Transverse colon (tissue), 4 donors: ENCODE measurements around the gene F10. TPM values are rescaled to one million over a fixed set of nuclear protein-coding genes. Genes with fewer than 3 reads are reported as not detected.

Experiments used
- DNase-seq: peaks from one replicate; pipeline ENCODE4 v3.0.0-alpha.2; 2019
- H3K27ac ChIP-seq, 4 donors: fragments of 200-600 bp; sonication (generic); 2 replicates each; pipeline ENCODE4 v1.5.1; 2016 to 2018; ENCODE audit warnings: inconsistent platforms in 4 of 4
- H3K27me3 ChIP-seq: fragments of 200-600 bp; sonication (generic); 2 replicates; pipeline ENCODE4 v1.5.1; 2017; ENCODE audit warnings: inconsistent platforms
- H3K36me3 ChIP-seq, 4 donors: fragments of 200-600 bp; sonication (generic); 2 replicates each; pipeline ENCODE4 v1.5.1; 2017 to 2019; ENCODE audit warnings: inconsistent platforms in 4 of 4
- H3K4me1 ChIP-seq, 4 donors: fragments of 200-600 bp; sonication (generic); 2 replicates each; pipeline ENCODE4 v1.5.1; 2017 to 2020; ENCODE audit warnings: inconsistent platforms in 4 of 4
- H3K4me3 ChIP-seq, 4 donors: fragments of 200-600 bp; sonication (generic); 1 replicate in 1 of 4; 2 replicates in 3 of 4; pipeline versions ENCODE4 v1.5.1 to v1.6.1; 2017 to 2019; ENCODE audit warnings: inconsistent platforms in 4 of 4
- H3K9me3 ChIP-seq, 2 donors: fragments of 200-600 bp; sonication (generic); 2 replicates each; pipeline ENCODE4 v1.5.1; 2017 to 2019; ENCODE audit warnings: inconsistent platforms in 2 of 2
- EP300 ChIP-seq: sonication (generic); formaldehyde crosslinking; IDR thresholded peaks from one replicate; pipeline ENCODE4 v1.6.1; 2017; ENCODE audit warnings: antibody characterized with exemption, low read depth
- POLR2A ChIP-seq: fragments of 450-650 bp; IDR thresholded peaks from one replicate; pipeline ENCODE4 v1.6.1; 2016; ENCODE audit warnings: antibody characterized with exemption, mild to moderate bottlenecking, moderate library complexity
- POLR2AphosphoS5 ChIP-seq, 3 donors: sonication (generic); formaldehyde crosslinking; IDR thresholded peaks; one replicate each; pipeline ENCODE4 v1.6.1; 2016; ENCODE audit warnings: antibody characterized with exemption in 3 of 3
- WGBS, 2 donors: methylation state at CpG; one replicate each; pipeline ENCODE4 v1.1.5; 2018; ENCODE audit warnings: low coverage in 1 of 2; 5-methylcytosine and 5-hydroxymethylcytosine counted together
- in situ Hi-C, 4 donors: fragments of 200-750 bp; cut with MboI; loops; one replicate each; pipeline versions ENCODE4 v1.15.0 to v1.15.1; 2017; ENCODE audit warnings: low sequenced_read_pairs in 3 of 4, low pct_ligation_motif_present in 1 of 4, low pct_unique_long_range_greater_than_20kb in 1 of 4
- intact Hi-C: fragments of 100-400 bp; cut with DNase I; formaldehyde crosslinking; loops from one replicate; pipeline ENCODE4 v1.15.1; 2023; ENCODE audit warnings: low total_unique reads
- total RNA-seq, 4 donors: library from RNA; depleted of rRNA; stranded (reverse); fragments of >200 nt; gene quantifications; one replicate each; pipeline ENCODE4 v1.1.0, GENCODE V29; 2016
- TF ChIP-seq, protein P1 (sequence below), 5 experiments: fragments of 200-600 bp in 3 of 5; fragments of 450-650 bp in 2 of 5; sonication (generic) in 3 of 5; IDR thresholded peaks; 1 replicate in 2 of 5; 2 replicates in 3 of 5; pipeline ENCODE4 v1.5.1; 2016 to 2017; ENCODE audit warnings: antibody characterized with exemption in 5 of 5, inconsistent platforms in 3 of 5, mild to moderate bottlenecking in 2 of 5, moderate library complexity in 1 of 5

The F10 gene
- total RNA-seq, 4 donors from 2014 or later: 0.60 to 4.6 (median 3.4) TPM

DNA sequence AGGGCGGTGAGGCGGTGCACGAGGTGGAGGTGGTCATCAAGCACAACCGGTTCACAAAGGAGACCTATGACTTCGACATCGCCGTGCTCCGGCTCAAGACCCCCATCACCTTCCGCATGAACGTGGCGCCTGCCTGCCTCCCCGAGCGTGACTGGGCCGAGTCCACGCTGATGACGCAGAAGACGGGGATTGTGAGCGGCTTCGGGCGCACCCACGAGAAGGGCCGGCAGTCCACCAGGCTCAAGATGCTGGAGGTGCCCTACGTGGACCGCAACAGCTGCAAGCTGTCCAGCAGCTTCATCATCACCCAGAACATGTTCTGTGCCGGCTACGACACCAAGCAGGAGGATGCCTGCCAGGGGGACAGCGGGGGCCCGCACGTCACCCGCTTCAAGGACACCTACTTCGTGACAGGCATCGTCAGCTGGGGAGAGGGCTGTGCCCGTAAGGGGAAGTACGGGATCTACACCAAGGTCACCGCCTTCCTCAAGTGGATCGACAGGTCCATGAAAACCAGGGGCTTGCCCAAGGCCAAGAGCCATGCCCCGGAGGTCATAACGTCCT is 26.4 kb downstream of the F10 start:
- in situ Hi-C loops (no loop called here), intact Hi-C loops (no loop called here)
- TF ChIP-seq POLR2AphosphoS5 (IDR thresholded peaks at IDR 0.05) (no peak), POLR2A (no peak), EP300 (no peak)
- TF ChIP-seq, protein P1, sequence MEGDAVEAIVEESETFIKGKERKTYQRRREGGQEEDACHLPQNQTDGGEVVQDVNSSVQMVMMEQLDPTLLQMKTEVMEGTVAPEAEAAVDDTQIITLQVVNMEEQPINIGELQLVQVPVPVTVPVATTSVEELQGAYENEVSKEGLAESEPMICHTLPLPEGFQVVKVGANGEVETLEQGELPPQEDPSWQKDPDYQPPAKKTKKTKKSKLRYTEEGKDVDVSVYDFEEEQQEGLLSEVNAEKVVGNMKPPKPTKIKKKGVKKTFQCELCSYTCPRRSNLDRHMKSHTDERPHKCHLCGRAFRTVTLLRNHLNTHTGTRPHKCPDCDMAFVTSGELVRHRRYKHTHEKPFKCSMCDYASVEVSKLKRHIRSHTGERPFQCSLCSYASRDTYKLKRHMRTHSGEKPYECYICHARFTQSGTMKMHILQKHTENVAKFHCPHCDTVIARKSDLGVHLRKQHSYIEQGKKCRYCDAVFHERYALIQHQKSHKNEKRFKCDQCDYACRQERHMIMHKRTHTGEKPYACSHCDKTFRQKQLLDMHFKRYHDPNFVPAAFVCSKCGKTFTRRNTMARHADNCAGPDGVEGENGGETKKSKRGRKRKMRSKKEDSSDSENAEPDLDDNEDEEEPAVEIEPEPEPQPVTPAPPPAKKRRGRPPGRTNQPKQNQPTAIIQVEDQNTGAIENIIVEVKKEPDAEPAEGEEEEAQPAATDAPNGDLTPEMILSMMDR (IDR thresholded peaks at IDR 0.05): no peak

DNA sequence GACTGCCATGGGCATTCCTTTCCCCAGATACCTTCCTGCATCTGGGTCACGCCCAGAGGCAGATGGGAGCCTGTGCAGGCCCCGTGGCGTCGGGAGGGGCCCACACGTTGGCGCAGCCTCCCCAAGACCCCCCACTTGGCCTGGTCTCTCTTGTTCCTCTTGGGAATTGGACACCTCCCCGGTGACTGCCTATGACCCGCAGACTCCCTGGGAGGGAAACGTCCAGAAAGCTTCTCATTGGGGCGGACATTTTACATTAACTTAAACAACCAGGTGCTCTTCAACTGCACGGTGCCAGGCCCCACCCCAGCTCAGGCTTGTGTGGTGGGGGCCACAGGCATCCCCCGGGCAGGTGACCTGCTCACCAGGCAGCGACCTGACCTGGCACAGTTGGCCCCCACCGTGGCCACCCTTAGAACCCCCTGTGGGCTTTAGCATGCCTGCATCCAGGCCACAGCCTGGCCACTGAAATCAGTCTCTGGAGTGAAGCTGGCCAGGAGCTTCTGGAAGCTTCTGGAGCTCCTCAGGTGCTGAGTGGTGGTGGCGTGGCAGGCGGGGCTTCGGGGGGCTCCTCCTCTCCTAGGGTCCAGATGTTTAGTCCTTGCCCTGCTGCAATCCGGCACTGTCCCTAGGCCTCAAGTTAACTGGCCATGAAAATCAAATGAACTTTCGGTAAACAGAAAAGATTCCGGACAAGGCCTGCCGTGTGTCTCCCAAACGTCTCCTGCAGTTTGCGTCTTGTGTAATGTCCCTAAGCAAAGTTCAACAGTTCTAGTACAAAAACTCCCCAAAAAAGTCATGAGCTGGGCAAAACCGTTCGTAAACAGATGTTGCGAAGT is 27.3 kb downstream of the F10 start:
- DNase-seq: no peak
- Histone ChIP-seq H3K27ac (no peak overlapping the region), H3K9me3 (no peaks in the 10 kb centered on the region), H3K4me1 (peaks cover 7 to 23% (median 13%) of the 10 kb centered on the region in 4 donors), H3K27me3 (peaks cover 10% of the 10 kb centered on the region), H3K4me3 (no peak overlapping the region), H3K36me3 (no peaks in the 10 kb centered on the region)
- TF ChIP-seq POLR2AphosphoS5 (IDR thresholded peaks at IDR 0.05) (no peak), EP300 (no peak), POLR2A (no peak)
- TF ChIP-seq, protein P1 (IDR thresholded peaks at IDR 0.05): no peak
- intact Hi-C loops: no loop called here
- in situ Hi-C loops: no loop called here
- 86 to 100% methylated on average over 4 to 25 of the region's 26 CpGs for WGBS, 2 donors

More for the DNA sequence above, 26.4 kb downstream of the F10 start:
- Histone ChIP-seq H3K4me3 (no peak overlapping the region), H3K4me1 (peaks cover 7 to 20% (median 11%) of the 10 kb centered on the region in 4 donors), H3K27ac (no peak overlapping the region), H3K36me3 (no peaks in the 10 kb centered on the region), H3K9me3 (no peaks in the 10 kb centered on the region), H3K27me3 (peaks cover 10% of the 10 kb centered on the region)
- no peak for DNase-seq
- WGBS, 2 donors: 95% methylated on average over 37 of the region's 38 CpGs; no CpG with 5 or more reads in 1 of the 2 donors

DNA sequence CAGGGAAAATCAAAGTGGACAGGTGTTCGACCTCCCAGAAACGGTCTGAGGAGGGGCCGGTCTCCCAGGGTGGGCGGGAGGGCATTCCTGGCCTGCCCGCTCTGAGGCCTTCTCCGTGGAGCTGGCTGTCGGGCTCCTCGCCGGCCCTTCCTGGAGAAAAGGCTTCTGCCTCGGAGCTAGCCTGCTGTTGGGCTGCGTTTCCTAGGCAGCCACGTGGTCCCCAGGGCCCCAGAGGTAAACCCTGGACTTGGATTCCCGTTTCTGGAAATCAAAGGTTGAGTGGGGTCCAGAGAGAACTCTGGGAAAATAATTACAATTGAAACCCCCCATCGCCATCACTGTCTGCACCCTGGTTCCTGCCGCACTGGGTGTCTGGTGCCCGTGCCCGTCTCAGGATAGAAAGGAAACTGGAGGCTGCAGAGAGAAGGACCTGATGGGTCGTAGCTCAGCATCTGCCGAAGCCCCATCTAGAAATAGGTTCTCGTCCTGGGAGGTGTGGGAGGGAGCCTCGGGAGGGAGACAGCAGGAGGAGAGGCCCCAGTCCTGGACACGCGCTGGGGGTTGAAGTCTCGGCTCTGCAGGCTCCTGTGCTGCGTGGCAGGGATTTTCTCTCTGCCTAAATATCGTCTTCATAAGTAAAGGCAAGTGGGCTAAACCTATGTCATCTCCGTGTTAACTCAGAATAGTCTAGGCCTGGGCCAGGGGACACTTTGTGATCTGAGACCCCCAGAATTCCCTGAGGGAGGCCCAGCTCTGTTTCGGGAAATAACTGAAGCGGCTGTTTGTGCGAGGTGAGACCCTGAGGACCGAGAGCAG is 28.2 kb downstream of the F10 start:
- DNase-seq: no peak
- TF ChIP-seq, protein P1 (IDR thresholded peaks at IDR 0.05): no peak
- no peak for TF ChIP-seq EP300
- TF ChIP-seq POLR2A: no peak
- no peak for TF ChIP-seq POLR2AphosphoS5 (IDR thresholded peaks at IDR 0.05)
- Histone ChIP-seq H3K27ac (no peak overlapping the region), H3K36me3 (no peaks in the 10 kb centered on the region), H3K9me3 (no peaks in the 10 kb centered on the region), H3K27me3 (peaks cover 10% of the 10 kb centered on the region), H3K4me3 (no peak overlapping the region), H3K4me1 (peaks cover 7 to 23% (median 13%) of the 10 kb centered on the region in 4 donors)
- in situ Hi-C loops (no loop called here), intact Hi-C loops (no loop called here)
- 90 to 97% methylated on average over 12 to 31 of the region's 31 CpGs for WGBS, 2 donors
